DND-41 (cell line): ENCODE results near the gene AVPI1.

Experiments
- CTCF ChIP-seq: IDR thresholded peaks from 2 replicates; pipeline ENCODE4 v1.5.1; 2012; ENCODE audit warnings: borderline replicate concordance, low read length, moderate library complexity, mild to moderate bottlenecking; ENCODE audit not compliant: poor library complexity, severe bottlenecking; ENCODE audit errors: extremely low read depth
- EZH2 ChIP-seq: IDR thresholded peaks from 3 replicates; pipeline ENCODE4 v1.6.1; 2012; ENCODE audit warnings: borderline replicate concordance, low read depth, mild to moderate bottlenecking, moderate library complexity, low read length, inconsistent platforms; ENCODE audit not compliant: severe bottlenecking

GRCh38 chr10:97708167-97708566, 21.1 kb upstream of the AVPI1 start:
- no peak for TF ChIP-seq CTCF
- no peak for TF ChIP-seq EZH2
